HepG2 (cell line): Measurements from ENCODE around the gene FBXO24. TPM values are rescaled to one million over a fixed set of nuclear protein-coding genes. Genes with fewer than 3 reads are reported as not detected.

Experiments used
- GLI4 ChIP-seq: sonication (generic); formaldehyde crosslinking; IDR thresholded peaks from 2 replicates; pipeline ENCODE4 v1.5.1; 2020; ENCODE audit warnings: missing genetic modification reagents, mild to moderate bottlenecking, moderate library complexity, borderline replicate concordance
- HMG20A ChIP-seq: IDR thresholded peaks from 2 replicates; pipeline ENCODE4 v1.6.1; 2016; ENCODE audit warnings: borderline replicate concordance
- KDM3A ChIP-seq: IDR thresholded peaks from 2 replicates; pipeline ENCODE4 v1.6.1; 2018; ENCODE audit warnings: low read depth, missing compliant biosample characterization
- MTA3 ChIP-seq: sonication (generic); formaldehyde crosslinking; IDR thresholded peaks from 2 replicates; pipeline ENCODE4 v1.4.0; 2020; ENCODE audit warnings: missing genetic modification reagents
- RXRA ChIP-seq: sonication (generic); formaldehyde crosslinking; IDR thresholded peaks from 2 replicates; pipeline ENCODE4 v1.5.1; 2020; ENCODE audit warnings: missing genetic modification reagents
- THYN1 ChIP-seq: sonication (generic); formaldehyde crosslinking; IDR thresholded peaks from 2 replicates; pipeline ENCODE4 v1.8.1; 2023; ENCODE audit warnings: low read depth, mild to moderate bottlenecking, moderate library complexity, missing genetic modification reagents, borderline replicate concordance
- TOE1 ChIP-seq: sonication (generic); formaldehyde crosslinking; IDR thresholded peaks from 2 replicates; pipeline ENCODE4 v1.4.0; 2020; ENCODE audit warnings: mild to moderate bottlenecking, missing genetic modification reagents
- ZKSCAN8 ChIP-seq: IDR thresholded peaks from 2 replicates; pipeline ENCODE4 v1.6.1; 2016; ENCODE audit warnings: borderline replicate concordance, missing genetic modification reagents, missing compliant biosample characterization
- ZMYM3 ChIP-seq: sonication (generic); formaldehyde crosslinking; IDR thresholded peaks from 2 replicates; pipeline ENCODE4 v1.5.1; 2020; ENCODE audit warnings: mild to moderate bottlenecking, missing genetic modification reagents
- ZNF136 ChIP-seq: sonication (generic); formaldehyde crosslinking; IDR thresholded peaks from 2 replicates; pipeline ENCODE4 v1.8.1; 2022; ENCODE audit warnings: low read depth, mild to moderate bottlenecking, moderate library complexity, missing genetic modification reagents
- ZNF354B ChIP-seq: sonication (generic); formaldehyde crosslinking; IDR thresholded peaks from 2 replicates; pipeline ENCODE4 v1.8.0; 2022; ENCODE audit warnings: mild to moderate bottlenecking, missing genetic modification reagents
- ZNF569 ChIP-seq: sonication (generic); formaldehyde crosslinking; IDR thresholded peaks from 2 replicates; pipeline ENCODE4 v1.5.0; 2020; ENCODE audit warnings: mild to moderate bottlenecking, missing genetic modification reagents, moderate library complexity, borderline replicate concordance
- ZNF776 ChIP-seq: sonication (generic); formaldehyde crosslinking; IDR thresholded peaks from 2 replicates; pipeline ENCODE4 v1.4.0; 2020; ENCODE audit warnings: mild to moderate bottlenecking, missing genetic modification reagents
- ZSCAN9 ChIP-seq: IDR thresholded peaks from 2 replicates; pipeline ENCODE4 v1.6.1; 2016; ENCODE audit warnings: borderline replicate concordance
- polyA plus RNA-seq, 8 experiments: library from polyadenylated mRNA; depleted of rRNA in 3 of 8; stranded (reverse) in 7 of 8; unstranded in 1 of 8; fragments of >200 nt; fragmentation: Illumina TruSeq in 4 of 8; extraction: Trizol in 4 of 8; gene quantifications; 2 replicates each; pipeline versions ENCODE4 v1.2.1 to v1.2.3, GENCODE V29; 2011 to 2016; ENCODE audit warnings: low read depth in 4 of 8, missing spikeins in 1 of 8, mixed read lengths in 1 of 8; ENCODE audit not compliant: insufficient read depth in 1 of 8
- total RNA-seq, 5 experiments: library from RNA; depleted of rRNA; stranded (reverse); fragments of >200 nt; fragmentation: Illumina TruSeq; extraction: Trizol; gene quantifications; 2 replicates each; pipeline ENCODE4 v1.2.3, GENCODE V29; 2016; ENCODE audit warnings: low read depth in 1 of 5
- TF ChIP-seq, protein P1 (sequence below): sonication (generic); formaldehyde crosslinking; IDR thresholded peaks from 2 replicates; pipeline ENCODE4 v1.4.0; 2020; ENCODE audit warnings: missing genetic modification reagents, borderline replicate concordance
- TF ChIP-seq, protein P2 (sequence below), 2 experiments: IDR thresholded peaks; 2 replicates each; pipeline ENCODE4 v1.6.1; 2011 to 2012; ENCODE audit warnings: low read length in 2 of 2, borderline replicate concordance in 1 of 2, low read depth in 1 of 2, mild to moderate bottlenecking in 1 of 2, moderate library complexity in 1 of 2
- TF ChIP-seq, protein P3 (sequence below): IDR thresholded peaks from 2 replicates; pipeline ENCODE4 v1.6.1; 2016; ENCODE audit warnings: missing compliant biosample characterization, missing genetic modification reagents, borderline replicate concordance
- TF ChIP-seq, protein P4 (sequence below): sonication (generic); formaldehyde crosslinking; IDR thresholded peaks from 2 replicates; pipeline ENCODE4 v1.4.0; 2020; ENCODE audit warnings: mild to moderate bottlenecking, missing genetic modification reagents
- TF ChIP-seq, protein P5 (sequence below): sonication (generic); formaldehyde crosslinking; IDR thresholded peaks from 2 replicates; pipeline ENCODE4 v1.5.0; 2020; ENCODE audit warnings: mild to moderate bottlenecking, missing genetic modification reagents

The FBXO24 gene
- total and polyA plus RNA-seq, 2 of the 13 experiments (the other 11 are each of a cell fraction or from before 2014, with no cell fraction given), result 0.20 to 0.55 TPM

DNA sequence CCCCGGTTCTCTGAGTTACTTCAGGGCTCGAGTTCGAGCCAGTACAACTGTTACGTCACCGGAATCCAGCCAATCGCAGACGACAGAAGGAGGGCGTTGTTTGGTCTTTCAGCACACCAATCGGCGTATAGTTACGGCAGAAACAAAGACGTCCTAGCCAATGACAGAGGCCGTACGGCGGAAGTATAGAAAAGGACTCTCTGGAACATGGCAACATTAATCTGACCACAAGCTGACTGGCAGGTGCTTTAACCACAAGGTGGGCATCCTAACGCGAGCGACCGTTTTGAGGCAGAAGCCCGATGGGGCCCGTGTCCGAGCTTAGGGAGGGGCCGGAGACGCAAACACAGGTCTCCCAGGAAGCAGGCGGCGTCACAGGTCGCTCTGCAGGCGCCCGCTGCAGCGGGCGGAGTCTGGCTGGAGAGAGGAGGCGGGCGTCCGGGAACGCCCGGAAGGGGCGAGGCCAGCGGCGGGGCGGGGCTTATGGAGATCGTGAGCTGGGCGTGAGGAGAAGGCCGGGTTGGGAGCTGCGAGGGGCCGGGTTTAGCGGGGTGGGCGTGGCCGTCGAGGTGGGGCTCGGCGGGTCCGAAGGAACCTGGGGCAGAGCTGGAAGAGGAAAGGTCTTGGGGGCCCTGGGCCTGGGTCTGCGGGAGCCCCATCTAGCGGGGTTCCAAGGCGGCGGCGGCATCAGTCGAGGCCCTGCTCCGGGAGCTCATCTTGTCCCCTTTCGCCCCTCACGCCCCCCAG, 26.0 kb downstream of the FBXO24 start, which contains the start of gene MOSPD3 (continued):
- TF ChIP-seq, protein P1, sequence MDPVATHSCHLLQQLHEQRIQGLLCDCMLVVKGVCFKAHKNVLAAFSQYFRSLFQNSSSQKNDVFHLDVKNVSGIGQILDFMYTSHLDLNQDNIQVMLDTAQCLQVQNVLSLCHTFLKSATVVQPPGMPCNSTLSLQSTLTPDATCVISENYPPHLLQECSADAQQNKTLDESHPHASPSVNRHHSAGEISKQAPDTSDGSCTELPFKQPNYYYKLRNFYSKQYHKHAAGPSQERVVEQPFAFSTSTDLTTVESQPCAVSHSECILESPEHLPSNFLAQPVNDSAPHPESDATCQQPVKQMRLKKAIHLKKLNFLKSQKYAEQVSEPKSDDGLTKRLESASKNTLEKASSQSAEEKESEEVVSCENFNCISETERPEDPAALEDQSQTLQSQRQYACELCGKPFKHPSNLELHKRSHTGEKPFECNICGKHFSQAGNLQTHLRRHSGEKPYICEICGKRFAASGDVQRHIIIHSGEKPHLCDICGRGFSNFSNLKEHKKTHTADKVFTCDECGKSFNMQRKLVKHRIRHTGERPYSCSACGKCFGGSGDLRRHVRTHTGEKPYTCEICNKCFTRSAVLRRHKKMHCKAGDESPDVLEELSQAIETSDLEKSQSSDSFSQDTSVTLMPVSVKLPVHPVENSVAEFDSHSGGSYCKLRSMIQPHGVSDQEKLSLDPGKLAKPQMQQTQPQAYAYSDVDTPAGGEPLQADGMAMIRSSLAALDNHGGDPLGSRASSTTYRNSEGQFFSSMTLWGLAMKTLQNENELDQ (CRISPR knock-in tag), result no peak
- TF ChIP-seq, protein P2, sequence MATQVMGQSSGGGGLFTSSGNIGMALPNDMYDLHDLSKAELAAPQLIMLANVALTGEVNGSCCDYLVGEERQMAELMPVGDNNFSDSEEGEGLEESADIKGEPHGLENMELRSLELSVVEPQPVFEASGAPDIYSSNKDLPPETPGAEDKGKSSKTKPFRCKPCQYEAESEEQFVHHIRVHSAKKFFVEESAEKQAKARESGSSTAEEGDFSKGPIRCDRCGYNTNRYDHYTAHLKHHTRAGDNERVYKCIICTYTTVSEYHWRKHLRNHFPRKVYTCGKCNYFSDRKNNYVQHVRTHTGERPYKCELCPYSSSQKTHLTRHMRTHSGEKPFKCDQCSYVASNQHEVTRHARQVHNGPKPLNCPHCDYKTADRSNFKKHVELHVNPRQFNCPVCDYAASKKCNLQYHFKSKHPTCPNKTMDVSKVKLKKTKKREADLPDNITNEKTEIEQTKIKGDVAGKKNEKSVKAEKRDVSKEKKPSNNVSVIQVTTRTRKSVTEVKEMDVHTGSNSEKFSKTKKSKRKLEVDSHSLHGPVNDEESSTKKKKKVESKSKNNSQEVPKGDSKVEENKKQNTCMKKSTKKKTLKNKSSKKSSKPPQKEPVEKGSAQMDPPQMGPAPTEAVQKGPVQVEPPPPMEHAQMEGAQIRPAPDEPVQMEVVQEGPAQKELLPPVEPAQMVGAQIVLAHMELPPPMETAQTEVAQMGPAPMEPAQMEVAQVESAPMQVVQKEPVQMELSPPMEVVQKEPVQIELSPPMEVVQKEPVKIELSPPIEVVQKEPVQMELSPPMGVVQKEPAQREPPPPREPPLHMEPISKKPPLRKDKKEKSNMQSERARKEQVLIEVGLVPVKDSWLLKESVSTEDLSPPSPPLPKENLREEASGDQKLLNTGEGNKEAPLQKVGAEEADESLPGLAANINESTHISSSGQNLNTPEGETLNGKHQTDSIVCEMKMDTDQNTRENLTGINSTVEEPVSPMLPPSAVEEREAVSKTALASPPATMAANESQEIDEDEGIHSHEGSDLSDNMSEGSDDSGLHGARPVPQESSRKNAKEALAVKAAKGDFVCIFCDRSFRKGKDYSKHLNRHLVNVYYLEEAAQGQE (IDR thresholded peaks at IDR 0.05; ENCODE audit: borderline replicate concordance in 1 of 2, low read depth in 1 of 2, low read length in 2 of 2), result no peak
- no peak for TF ChIP-seq KDM3A
- TF ChIP-seq TOE1, result no peak
- TF ChIP-seq, protein P3, sequence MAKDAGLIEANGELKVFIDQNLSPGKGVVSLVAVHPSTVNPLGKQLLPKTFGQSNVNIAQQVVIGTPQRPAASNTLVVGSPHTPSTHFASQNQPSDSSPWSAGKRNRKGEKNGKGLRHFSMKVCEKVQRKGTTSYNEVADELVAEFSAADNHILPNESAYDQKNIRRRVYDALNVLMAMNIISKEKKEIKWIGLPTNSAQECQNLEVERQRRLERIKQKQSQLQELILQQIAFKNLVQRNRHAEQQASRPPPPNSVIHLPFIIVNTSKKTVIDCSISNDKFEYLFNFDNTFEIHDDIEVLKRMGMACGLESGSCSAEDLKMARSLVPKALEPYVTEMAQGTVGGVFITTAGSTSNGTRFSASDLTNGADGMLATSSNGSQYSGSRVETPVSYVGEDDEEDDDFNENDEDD (CRISPR knock-in tag), result no peak
- no peak for TF ChIP-seq RXRA
- TF ChIP-seq ZNF569 (CRISPR knock-in tag), result no peak
- TF ChIP-seq ZMYM3, result no peak
- TF ChIP-seq, protein P4, sequence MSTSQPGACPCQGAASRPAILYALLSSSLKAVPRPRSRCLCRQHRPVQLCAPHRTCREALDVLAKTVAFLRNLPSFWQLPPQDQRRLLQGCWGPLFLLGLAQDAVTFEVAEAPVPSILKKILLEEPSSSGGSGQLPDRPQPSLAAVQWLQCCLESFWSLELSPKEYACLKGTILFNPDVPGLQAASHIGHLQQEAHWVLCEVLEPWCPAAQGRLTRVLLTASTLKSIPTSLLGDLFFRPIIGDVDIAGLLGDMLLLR (CRISPR knock-in tag), result no peak
- TF ChIP-seq, protein P5, sequence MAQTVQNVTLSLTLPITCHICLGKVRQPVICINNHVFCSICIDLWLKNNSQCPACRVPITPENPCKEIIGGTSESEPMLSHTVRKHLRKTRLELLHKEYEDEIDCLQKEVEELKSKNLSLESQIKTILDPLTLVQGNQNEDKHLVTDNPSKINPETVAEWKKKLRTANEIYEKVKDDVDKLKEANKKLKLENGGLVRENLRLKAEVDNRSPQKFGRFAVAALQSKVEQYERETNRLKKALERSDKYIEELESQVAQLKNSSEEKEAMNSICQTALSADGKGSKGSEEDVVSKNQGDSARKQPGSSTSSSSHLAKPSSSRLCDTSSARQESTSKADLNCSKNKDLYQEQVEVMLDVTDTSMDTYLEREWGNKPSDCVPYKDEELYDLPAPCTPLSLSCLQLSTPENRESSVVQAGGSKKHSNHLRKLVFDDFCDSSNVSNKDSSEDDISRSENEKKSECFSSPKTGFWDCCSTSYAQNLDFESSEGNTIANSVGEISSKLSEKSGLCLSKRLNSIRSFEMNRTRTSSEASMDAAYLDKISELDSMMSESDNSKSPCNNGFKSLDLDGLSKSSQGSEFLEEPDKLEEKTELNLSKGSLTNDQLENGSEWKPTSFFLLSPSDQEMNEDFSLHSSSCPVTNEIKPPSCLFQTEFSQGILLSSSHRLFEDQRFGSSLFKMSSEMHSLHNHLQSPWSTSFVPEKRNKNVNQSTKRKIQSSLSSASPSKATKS (CRISPR knock-in tag), result no peak
- TF ChIP-seq HMG20A (CRISPR knock-in tag), result no peak
- no peak for TF ChIP-seq ZSCAN9 (CRISPR knock-in tag)
- no peak for TF ChIP-seq GLI4 (CRISPR knock-in tag)
- no peak for TF ChIP-seq ZKSCAN8
- TF ChIP-seq ZNF136 (CRISPR knock-in tag), result no peak; the same call in 1 of the 2 replicates
- TF ChIP-seq MTA3 (CRISPR knock-in tag), result no peak
- no peak for TF ChIP-seq ZNF354B (CRISPR knock-in tag)
- no peak for TF ChIP-seq THYN1 (CRISPR knock-in tag)
- TF ChIP-seq ZNF776, result no peak
